Measurements from ENCODE around the gene GAR1. TPM values are rescaled to one million over a fixed set of nuclear protein-coding genes. Genes with fewer than 3 reads are reported as not detected.

Gene GAR1
- total RNA-seq, 4 donors from 2014 or later, result 3.4 to 9.7 (median 5.1) TPM

GRCh38 chr4:109861271-109861670 is 45.7 kb downstream of the GAR1 start:
- TF ChIP-seq POLR2A (IDR thresholded peaks at IDR 0.05), result no peak
- no peak for TF ChIP-seq CTCF (IDR thresholded peaks at IDR 0.05)
- no peak for TF ChIP-seq POLR2AphosphoS5 (IDR thresholded peaks at IDR 0.05)
- no peak for TF ChIP-seq EP300 (IDR thresholded peaks at IDR 0.05)
- Histone ChIP-seq H3K27ac (no peak overlapping the region), H3K27me3 (no peaks in the 10 kb centered on the region), H3K4me3 (no peak overlapping the region), H3K9me3 (peaks cover 0 to 4% (median 0%) of the 10 kb centered on the region in 3 donors), H3K36me3 (no peaks in the 10 kb centered on the region), H3K4me1 (no peaks in the 10 kb centered on the region)
- no peak for ATAC-seq
- WGBS, 2 donors (ENCODE audit: low coverage in 1 of 2), result 96 to 100% methylated on average over 2 of the region's 2 CpGs

- Histone ChIP-seq H3K27me3 (no peaks in the 10 kb centered on the region), H3K36me3 (no peaks in the 10 kb centered on the region), H3K9me3 (peaks cover 0 to 4% (median 0%) of the 10 kb centered on the region in 3 donors), H3K4me3 (no peak overlapping the region), H3K27ac (no peak overlapping the region), H3K4me1 (no peaks in the 10 kb centered on the region)
- TF ChIP-seq CTCF (IDR thresholded peaks at IDR 0.05), result no peak
- no peak for TF ChIP-seq EP300 (IDR thresholded peaks at IDR 0.05)
- TF ChIP-seq POLR2AphosphoS5 (IDR thresholded peaks at IDR 0.05), result no peak
- no peak for TF ChIP-seq POLR2A (IDR thresholded peaks at IDR 0.05)
- WGBS, 2 donors (ENCODE audit: low coverage in 1 of 2), result 32 to 65% methylated on average over 3 of the region's 3 CpGs
- no peak for ATAC-seq
Measured at GRCh38 chr4:109861916-109862511, 46.5 kb downstream of the GAR1 start.

GRCh38 chr4:109864134-109864533 is 48.6 kb downstream of the GAR1 start:
- Histone ChIP-seq H3K9me3 (peaks cover 0 to 4% (median 0%) of the 10 kb centered on the region in 3 donors), H3K27me3 (no peaks in the 10 kb centered on the region), H3K36me3 (peaks cover 0 to under 1% of the 10 kb centered on the region in 2 donors), H3K4me3 (no peak overlapping the region), H3K4me1 (no peaks in the 10 kb centered on the region), H3K27ac (no peak overlapping the region)
- no peak for ATAC-seq
- no peak for TF ChIP-seq EP300 (IDR thresholded peaks at IDR 0.05)

GRCh38 chr4:109870061-109870460 is 54.5 kb downstream of the GAR1 start:
- no peaks in the 10 kb centered on the region for H3K4me1 ChIP-seq
- H3K9me3 ChIP-seq, result no peaks in the 10 kb centered on the region
- H3K27ac ChIP-seq, result no peak overlapping the region
- no peak overlapping the region for H3K4me3 ChIP-seq
- TF ChIP-seq POLR2AphosphoS5 (IDR thresholded peaks at IDR 0.05) (no peak), EP300 (IDR thresholded peaks at IDR 0.05) (no peak)
- H3K27me3 ChIP-seq, result no peaks in the 10 kb centered on the region
- WGBS, 2 donors (ENCODE audit: low coverage in 1 of 2), result 91 to 95% methylated on average over 4 to 5 of the region's 5 CpGs
- H3K36me3 ChIP-seq, result peaks cover 0 to 16% of the 10 kb centered on the region in 2 donors
- no peak for ATAC-seq

GRCh38 chr4:109872065-109872464 is 56.5 kb downstream of the GAR1 start:
- H3K36me3 ChIP-seq, result peaks cover 0 to 16% of the 10 kb centered on the region in 2 donors
- H3K9me3 ChIP-seq, result no peaks in the 10 kb centered on the region
- no peak overlapping the region for H3K27ac ChIP-seq
- no peaks in the 10 kb centered on the region for H3K4me1 ChIP-seq
- WGBS, 2 donors (ENCODE audit: low coverage in 1 of 2), result 91 to 100% methylated on average over 2 of the region's 2 CpGs
- H3K4me3 ChIP-seq, result no peak overlapping the region
- no peak for ATAC-seq
- TF ChIP-seq POLR2AphosphoS5 (IDR thresholded peaks at IDR 0.05) (no peak), EP300 (IDR thresholded peaks at IDR 0.05) (no peak), CTCF (IDR thresholded peaks at IDR 0.05) (no peak), POLR2A (IDR thresholded peaks at IDR 0.05) (no peak)
- H3K27me3 ChIP-seq, result no peaks in the 10 kb centered on the region

- no peak for TF ChIP-seq EP300 (IDR thresholded peaks at IDR 0.05)
- TF ChIP-seq CTCF (IDR thresholded peaks at IDR 0.05), result no peak
- TF ChIP-seq POLR2AphosphoS5 (IDR thresholded peaks at IDR 0.05), result no peak
- TF ChIP-seq POLR2A (IDR thresholded peaks at IDR 0.05), result no peak
- no peaks in the 10 kb centered on the region for H3K27me3 ChIP-seq
- no peak for ATAC-seq
Measured at GRCh38 chr4:109872950-109873656, 57.5 kb downstream of the GAR1 start.

More at GRCh38 chr4:109872950-109873656, 57.5 kb downstream of the GAR1 start:
- no peaks in the 10 kb centered on the region for H3K9me3 ChIP-seq
- H3K36me3 ChIP-seq, result peaks cover 0 to 16% of the 10 kb centered on the region in 2 donors
- H3K27ac ChIP-seq, result no peak overlapping the region
- H3K4me3 ChIP-seq, result no peak overlapping the region
- H3K4me1 ChIP-seq, result no peaks in the 10 kb centered on the region
- WGBS, 2 donors (ENCODE audit: low coverage in 1 of 2), result 95 to 100% methylated on average over 2 to 3 of the region's 6 CpGs

Measured in gastroesophageal sphincter (tissue), 4 donors.